Lower lobe of right lung (tissue), 2 donors: Measurements from ENCODE around the gene LANCL3. TPM values are rescaled to one million over a fixed set of nuclear protein-coding genes. Genes with fewer than 3 reads are reported as not detected.
A peak's percentile ranks its signal among the peaks of the same experiment; 100 is the strongest.
"Not testable (repeated sequence)": the region's sequence is repeated elsewhere in the genome, so short reads cannot be mapped to it uniquely, and the experiment has no call there.

Source experiments
- ATAC-seq, 2 donors: fragments of 200-7000 bp; cut with Tn5 transposase; one replicate each; pipeline ENCODE4 v1.9.1; 2020 to 2022; ENCODE audit warnings: mild to moderate bottlenecking in 2 of 2, moderate library complexity in 2 of 2
- DNase-seq: peaks from one replicate; pipeline ENCODE4 v3.0.0-alpha.2; 2020
- H3K27ac ChIP-seq: fragments of 200-600 bp; one replicate; pipeline ENCODE4 v1.8.0; 2022
- H3K27me3 ChIP-seq: fragments of 200-600 bp; one replicate; pipeline ENCODE4 v1.8.0; 2022; ENCODE audit warnings: low read depth
- H3K36me3 ChIP-seq: fragments of 200-600 bp; one replicate; pipeline ENCODE4 v1.8.0; 2022; ENCODE audit warnings: mild to moderate bottlenecking
- H3K4me1 ChIP-seq: fragments of 200-600 bp; one replicate; pipeline ENCODE4 v1.8.0; 2022
- H3K4me3 ChIP-seq: fragments of 200-600 bp; one replicate; pipeline ENCODE4 v1.8.0; 2022; ENCODE audit warnings: mild to moderate bottlenecking
- H3K9me3 ChIP-seq: fragments of 200-600 bp; one replicate; pipeline ENCODE4 v1.8.0; 2022
- intact Hi-C: fragments of 100-400 bp; cut with DNase I; formaldehyde crosslinking; loops from one replicate; pipeline ENCODE4 v1.11.0; 2022
- total RNA-seq: library from RNA; stranded (reverse); fragmentation: NEBNext Ultra II Directional; extraction: Animal tissue kit (Norgen Biotek cat#: 25700); gene quantifications from one replicate; pipeline ENCODE4 v1.2.1, GENCODE V29; 2021
- TF ChIP-seq, protein P1 (sequence below): fragments of 200-600 bp; IDR thresholded peaks from one replicate; pipeline ENCODE4 v1.8.0; 2022; ENCODE audit warnings: antibody characterized with exemption, mild to moderate bottlenecking
- donor health status: DM: no; HTN: yes; CAD: no; lungs with severe emphysema.

LANCL3 gene
- total RNA-seq, 1 donor from 2014 or later, result 1.7 TPM

DNA sequence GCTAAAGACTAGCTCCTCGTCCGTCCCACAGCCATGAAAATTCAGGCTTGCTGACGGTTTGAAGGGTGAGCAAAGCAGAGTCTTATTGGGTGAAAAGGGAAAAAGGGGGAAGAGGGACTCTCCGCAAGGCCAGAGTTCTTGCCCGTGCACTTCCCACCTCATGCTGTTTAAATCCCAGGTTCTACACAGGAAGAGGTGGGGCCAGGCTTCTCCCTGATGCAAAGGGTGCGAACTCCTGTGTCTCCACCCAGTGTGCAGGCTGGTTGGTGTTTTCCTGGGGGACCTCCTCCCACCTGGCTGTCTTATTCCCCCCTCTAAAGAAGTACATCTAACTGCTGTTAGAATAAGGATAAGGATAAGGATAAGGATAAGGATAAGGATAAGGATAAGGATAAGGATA is 18.0 kb upstream of the LANCL3 start:
- Histone ChIP-seq H3K27me3 (no peaks in the 10 kb centered on the region), H3K27ac (no peak overlapping the region), H3K36me3 (no peaks in the 10 kb centered on the region), H3K9me3 (no peaks in the 10 kb centered on the region), H3K4me3 (no peak overlapping the region), H3K4me1 (no peaks in the 10 kb centered on the region)
- intact Hi-C loops, result no loop called here
- no peak for DNase-seq
- TF ChIP-seq, protein P1, sequence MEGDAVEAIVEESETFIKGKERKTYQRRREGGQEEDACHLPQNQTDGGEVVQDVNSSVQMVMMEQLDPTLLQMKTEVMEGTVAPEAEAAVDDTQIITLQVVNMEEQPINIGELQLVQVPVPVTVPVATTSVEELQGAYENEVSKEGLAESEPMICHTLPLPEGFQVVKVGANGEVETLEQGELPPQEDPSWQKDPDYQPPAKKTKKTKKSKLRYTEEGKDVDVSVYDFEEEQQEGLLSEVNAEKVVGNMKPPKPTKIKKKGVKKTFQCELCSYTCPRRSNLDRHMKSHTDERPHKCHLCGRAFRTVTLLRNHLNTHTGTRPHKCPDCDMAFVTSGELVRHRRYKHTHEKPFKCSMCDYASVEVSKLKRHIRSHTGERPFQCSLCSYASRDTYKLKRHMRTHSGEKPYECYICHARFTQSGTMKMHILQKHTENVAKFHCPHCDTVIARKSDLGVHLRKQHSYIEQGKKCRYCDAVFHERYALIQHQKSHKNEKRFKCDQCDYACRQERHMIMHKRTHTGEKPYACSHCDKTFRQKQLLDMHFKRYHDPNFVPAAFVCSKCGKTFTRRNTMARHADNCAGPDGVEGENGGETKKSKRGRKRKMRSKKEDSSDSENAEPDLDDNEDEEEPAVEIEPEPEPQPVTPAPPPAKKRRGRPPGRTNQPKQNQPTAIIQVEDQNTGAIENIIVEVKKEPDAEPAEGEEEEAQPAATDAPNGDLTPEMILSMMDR, result no peak
- no peak for ATAC-seq

DNA sequence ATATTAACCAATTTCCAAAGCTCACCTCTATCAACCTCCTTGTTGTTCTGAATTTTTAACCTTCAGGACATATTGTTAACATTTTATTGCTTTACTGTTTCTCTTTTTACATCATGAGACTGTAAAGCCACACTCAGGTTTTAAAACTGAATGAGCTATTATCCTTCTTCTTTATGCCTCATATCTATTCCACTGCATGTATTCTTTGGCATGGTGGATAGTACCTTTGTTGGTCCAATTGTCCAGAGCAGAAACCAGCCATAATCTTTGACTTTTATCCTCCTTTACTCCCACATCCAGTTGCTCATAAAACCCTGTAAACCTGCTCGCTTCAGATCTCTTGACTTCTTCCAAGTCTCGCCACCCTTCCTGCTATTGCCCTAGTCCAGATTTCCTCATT is 6.2 kb upstream of the LANCL3 start:
- H3K27ac ChIP-seq, ATAC-seq: not testable (repeated sequence)

DNA sequence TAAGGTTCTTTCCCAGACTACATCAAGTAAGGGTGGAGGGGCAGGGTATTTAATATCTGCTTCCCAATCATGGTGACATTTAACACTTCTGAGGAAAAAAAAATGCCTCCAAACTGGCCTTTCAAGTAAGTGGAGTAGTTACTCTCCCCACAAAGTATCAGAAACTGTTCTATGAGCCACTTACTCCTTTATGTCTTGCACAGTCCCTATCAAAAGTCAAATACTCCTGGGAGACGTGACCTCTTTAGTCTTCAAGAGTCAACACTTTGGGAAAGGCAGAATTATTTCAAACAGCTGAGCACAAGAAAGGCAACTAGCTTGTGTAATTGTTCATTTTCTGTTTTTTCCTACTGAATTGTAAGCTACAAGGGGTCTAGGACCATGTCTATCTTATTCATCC is 1.1 kb upstream of the LANCL3 start:
- peak; percentile 49 to 75 for ATAC-seq
- H3K4me1 ChIP-seq, intact Hi-C loops, H3K36me3 ChIP-seq, H3K4me3 ChIP-seq, H3K27me3 ChIP-seq, DNase-seq, H3K27ac ChIP-seq, H3K9me3 ChIP-seq: not testable (repeated sequence)

More for the DNA sequence above, 6.2 kb upstream of the LANCL3 start:
- DNase-seq, intact Hi-C loops, H3K27me3 ChIP-seq, H3K4me1 ChIP-seq, H3K4me3 ChIP-seq, H3K36me3 ChIP-seq, H3K9me3 ChIP-seq: not testable (repeated sequence)

DNA sequence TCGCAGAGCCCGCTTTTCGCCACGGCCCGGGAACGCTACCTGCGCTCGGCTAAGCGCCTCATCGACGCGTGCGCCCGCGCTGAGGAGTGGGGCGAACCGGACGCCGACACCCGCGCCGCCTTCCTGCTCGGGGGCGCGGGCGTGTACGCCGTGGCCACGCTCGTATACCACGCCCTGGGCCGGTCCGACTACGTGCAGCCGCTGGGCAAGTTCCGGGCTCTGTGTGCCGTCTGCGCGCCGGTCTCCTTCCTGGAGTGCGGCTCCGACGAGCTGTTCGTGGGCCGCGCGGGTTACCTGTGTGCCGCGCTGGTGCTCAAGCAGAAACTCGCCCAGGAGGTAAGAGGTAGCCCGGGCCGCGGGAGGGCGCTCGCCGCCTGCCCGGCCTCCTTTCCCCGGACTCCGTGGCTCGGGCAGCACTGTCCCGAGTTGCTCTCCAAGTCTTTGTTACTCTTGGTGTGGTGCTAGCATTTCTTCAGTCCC is 687 bp downstream of the LANCL3 start:
- H3K27ac ChIP-seq, H3K27me3 ChIP-seq, intact Hi-C loops, H3K36me3 ChIP-seq, H3K9me3 ChIP-seq, H3K4me1 ChIP-seq: not testable (repeated sequence)
- TF ChIP-seq, protein P1, result peak; percentile 39
- peak; percentile 59 for DNase-seq
- peak overlapping the region; percentile 53 for H3K4me3 ChIP-seq
- ATAC-seq, result peak; percentile 88 to 94

DNA sequence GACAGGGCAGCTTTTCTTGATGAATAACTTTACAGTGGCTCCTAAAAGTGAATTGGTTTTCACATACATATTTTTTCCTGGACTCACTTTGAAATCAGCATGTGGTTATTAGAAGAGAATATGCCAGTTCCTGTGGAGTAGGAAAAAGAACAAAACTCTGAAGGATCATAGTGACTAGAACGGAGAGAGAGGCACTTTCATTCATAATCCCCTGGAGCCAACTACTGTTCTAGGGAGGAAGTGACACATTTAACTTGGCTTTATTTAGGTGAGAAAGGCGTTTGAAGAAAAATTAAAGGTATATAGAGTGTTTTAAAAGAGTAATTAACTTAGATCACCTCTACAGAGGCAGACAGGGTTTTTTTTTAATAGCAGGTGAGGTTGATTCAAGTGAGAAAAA is 1.7 kb downstream of the LANCL3 start:
- DNase-seq, H3K9me3 ChIP-seq, H3K36me3 ChIP-seq, H3K27me3 ChIP-seq, intact Hi-C loops, H3K4me1 ChIP-seq, ATAC-seq, H3K4me3 ChIP-seq, H3K27ac ChIP-seq: not testable (repeated sequence)

DNA sequence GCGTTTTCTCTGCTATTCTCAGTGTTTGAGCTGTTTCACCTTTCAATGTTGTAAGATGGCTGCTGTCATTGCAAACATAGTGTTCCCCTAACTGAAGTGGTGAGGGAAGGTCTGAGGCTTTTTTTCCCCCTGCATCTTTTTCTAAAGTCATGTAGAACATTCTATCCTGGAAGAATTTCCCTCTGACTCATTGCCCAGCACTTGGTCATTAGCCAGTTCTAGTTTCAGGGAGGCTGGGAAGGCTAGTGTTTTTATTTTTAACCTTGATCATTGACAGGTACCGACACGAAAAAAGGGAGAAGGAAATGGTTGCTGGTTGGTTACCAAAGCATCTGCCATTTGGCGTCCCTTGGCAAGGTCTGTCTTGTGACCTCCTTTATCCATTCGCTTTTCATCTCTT is 6.6 kb downstream of the LANCL3 start:
- intact Hi-C loops, result no loop called here
- peak in 1 of 2 donors; percentile 12 for ATAC-seq
- no peaks in the 10 kb centered on the region for H3K27me3 ChIP-seq
- H3K4me3 ChIP-seq, result no peak overlapping the region
- no peaks in the 10 kb centered on the region for H3K9me3 ChIP-seq
- no peak for DNase-seq
- TF ChIP-seq, protein P1, result no peak
- H3K27ac ChIP-seq, result no peak overlapping the region
- no peaks in the 10 kb centered on the region for H3K4me1 ChIP-seq
- H3K36me3 ChIP-seq, result no peaks in the 10 kb centered on the region

DNA sequence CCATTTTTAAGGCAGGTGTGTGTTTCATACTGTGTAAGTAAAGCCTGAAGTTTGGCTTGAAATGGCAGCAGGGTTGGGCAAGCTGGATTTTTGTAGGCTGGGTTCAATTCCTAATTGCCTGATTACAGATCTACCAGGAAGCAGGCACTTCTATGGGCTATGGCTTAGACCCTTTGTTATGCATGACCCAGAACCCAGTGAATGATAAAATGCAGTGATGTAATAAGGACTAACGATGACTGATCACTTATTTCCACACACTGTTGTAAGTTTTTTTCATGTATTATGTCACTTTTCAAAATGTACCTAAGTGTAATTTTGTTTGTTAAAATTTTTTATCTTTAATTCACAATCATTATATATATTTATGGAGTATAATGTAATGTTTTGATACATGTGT is 8.6 kb downstream of the LANCL3 start:
- TF ChIP-seq, protein P1, result no peak
- H3K27ac ChIP-seq, result no peak overlapping the region
- DNase-seq, result no peak
- intact Hi-C loops, result no loop called here
- H3K27me3 ChIP-seq, result no peaks in the 10 kb centered on the region
- no peaks in the 10 kb centered on the region for H3K9me3 ChIP-seq
- H3K4me3 ChIP-seq, result no peak overlapping the region
- H3K36me3 ChIP-seq, result no peaks in the 10 kb centered on the region
- ATAC-seq, result no peak
- no peaks in the 10 kb centered on the region for H3K4me1 ChIP-seq

DNA sequence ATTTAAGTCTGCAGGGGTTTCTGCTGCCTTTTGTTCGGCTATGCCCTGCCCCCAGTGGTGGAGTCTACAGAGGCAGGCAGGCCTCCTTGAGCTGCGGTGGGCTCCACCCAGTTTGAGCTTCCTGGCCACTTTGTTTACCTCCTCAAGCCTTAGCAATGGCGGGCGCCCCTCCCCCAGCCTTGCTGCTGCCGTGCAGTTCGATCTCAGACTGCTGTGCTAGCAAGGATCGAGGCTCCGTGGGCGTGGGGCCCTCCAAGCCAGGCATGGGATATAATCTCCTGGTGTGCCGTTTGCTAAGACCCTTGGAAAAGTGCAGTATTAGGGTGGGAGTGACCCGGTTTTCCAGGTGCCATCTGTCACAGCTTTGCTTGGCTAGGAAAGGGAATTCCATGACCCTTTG is 15.9 kb downstream of the LANCL3 start:
- H3K27me3 ChIP-seq, H3K9me3 ChIP-seq, H3K4me1 ChIP-seq, ATAC-seq, H3K36me3 ChIP-seq, H3K27ac ChIP-seq, H3K4me3 ChIP-seq, intact Hi-C loops: not testable (repeated sequence)
- peak; percentile 27 for DNase-seq
